IPS DF 4.7 (cell line): ENCODE data around the gene PRND.
"Not testable (repeated sequence)": the region's sequence is repeated elsewhere in the genome, so short reads cannot be mapped to it uniquely, and the experiment has no call there.

Source experiments
- DNase-seq: peaks from one replicate; pipeline ENCODE4 v3.0.0-alpha.2; 2013; ENCODE audit warnings: low spot score; ENCODE audit errors: extremely low read depth

The PRND gene

GRCh38 chr20:4721719-4722118 is at the start of gene PRND:
TSS of gene PRND (plus strand) at chr20:4721909. CDS start at chr20:4724552, 2,643 bp downstream.
- DNase-seq = no peak

- no peak for DNase-seq
Observed at GRCh38 chr20:4672948-4673347, 48.8 kb upstream of the PRND start.

- no peak for DNase-seq
Observed at GRCh38 chr20:4673371-4674001, 48.2 kb upstream of the PRND start.

- no peak for DNase-seq
Observed at GRCh38 chr20:4674672-4675071, 47.0 kb upstream of the PRND start.

- no peak for DNase-seq
Observed at GRCh38 chr20:4677846-4678245, 43.9 kb upstream of the PRND start.

GRCh38 chr20:4681401-4681800 is 40.3 kb upstream of the PRND start:
- DNase-seq = no peak

GRCh38 chr20:4681991-4682401 is 39.7 kb upstream of the PRND start:
- no peak for DNase-seq

- DNase-seq = no peak
Observed at GRCh38 chr20:4682682-4683081, 39.0 kb upstream of the PRND start.

GRCh38 chr20:4683261-4683660 is 38.4 kb upstream of the PRND start:
- no peak for DNase-seq

GRCh38 chr20:4684837-4685413 is 36.8 kb upstream of the PRND start:
- DNase-seq = no peak

- DNase-seq = no peak
Observed at GRCh38 chr20:4685923-4686221, 35.8 kb upstream of the PRND start.

GRCh38 chr20:4688305-4688704 is 33.4 kb upstream of the PRND start:
- no peak for DNase-seq

- no peak for DNase-seq
Observed at GRCh38 chr20:4689220-4689619, 32.5 kb upstream of the PRND start.

- no peak for DNase-seq
Observed at GRCh38 chr20:4691753-4692152, 30.0 kb upstream of the PRND start.

- no peak for DNase-seq
Observed at GRCh38 chr20:4694076-4694475, 27.6 kb upstream of the PRND start.

- DNase-seq = no peak
Observed at GRCh38 chr20:4697189-4697830, 24.4 kb upstream of the PRND start.

GRCh38 chr20:4697831-4698221 is 23.9 kb upstream of the PRND start:
- DNase-seq = no peak

- no peak for DNase-seq
Observed at GRCh38 chr20:4699216-4699615, 22.5 kb upstream of the PRND start.

GRCh38 chr20:4699957-4700356 is 21.8 kb upstream of the PRND start:
- no peak for DNase-seq

GRCh38 chr20:4702562-4703280 is 19.0 kb upstream of the PRND start:
- DNase-seq = no peak

- DNase-seq = no peak
Observed at GRCh38 chr20:4703281-4703676, 18.4 kb upstream of the PRND start.

GRCh38 chr20:4706941-4707340 is 14.8 kb upstream of the PRND start:
- not testable (repeated sequence) for DNase-seq

GRCh38 chr20:4708036-4708435 is 13.7 kb upstream of the PRND start:
- DNase-seq = no peak
